ENCODE data around the gene TMLHE. TPM values are rescaled to one million over a fixed set of nuclear protein-coding genes. Genes with fewer than 3 reads are reported as not detected.

TMLHE gene
- total RNA-seq, 1 experiment from 2014 or later: 11.2 TPM

DNA sequence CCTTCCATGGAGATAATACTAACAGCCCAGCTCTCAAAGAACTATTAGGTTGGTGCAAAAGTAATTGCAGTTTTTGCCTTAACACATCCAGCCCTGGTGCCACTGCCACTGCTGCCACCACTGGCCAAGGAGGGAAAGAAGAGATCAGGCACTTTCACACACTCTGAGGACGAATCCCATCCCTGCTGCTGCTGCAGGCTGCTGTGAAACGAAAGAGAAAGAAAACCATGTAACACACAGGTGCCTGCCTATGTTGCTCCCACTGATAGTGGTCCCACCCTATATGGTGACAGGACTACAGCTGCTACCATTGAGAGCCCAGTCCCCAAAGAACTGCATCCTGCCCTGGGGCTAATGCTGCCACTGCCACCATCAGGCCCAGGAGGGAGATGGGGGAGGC lies 35.1 kb downstream of the TMLHE start:
- ChIA-PET CTCF (interaction anchor here (0.7 kb wide), 1 partner anchor 84 kb away, joined by 3 read pairs; no protein-coding TSS in a partner anchor), POLR2A (no interaction called here)
- Mint-ChIP-seq H3K4me3 (no peak overlapping the region), H3K9me3 (peaks cover 6% of the 10 kb centered on the region; the same call in 1 of the 2 replicates), H3K4me1 (peaks cover 5% of the 10 kb centered on the region; the same call in 1 of the 2 replicates), H3K27me3 (ENCODE audit: low read depth) (no peaks in the 10 kb centered on the region), H3K27ac (no peak overlapping the region), H3K36me3 (no peaks in the 10 kb centered on the region)
- peak; percentile 11 for DNase-seq (ENCODE audit: low spot score)
- TF ChIP-seq, protein P1, sequence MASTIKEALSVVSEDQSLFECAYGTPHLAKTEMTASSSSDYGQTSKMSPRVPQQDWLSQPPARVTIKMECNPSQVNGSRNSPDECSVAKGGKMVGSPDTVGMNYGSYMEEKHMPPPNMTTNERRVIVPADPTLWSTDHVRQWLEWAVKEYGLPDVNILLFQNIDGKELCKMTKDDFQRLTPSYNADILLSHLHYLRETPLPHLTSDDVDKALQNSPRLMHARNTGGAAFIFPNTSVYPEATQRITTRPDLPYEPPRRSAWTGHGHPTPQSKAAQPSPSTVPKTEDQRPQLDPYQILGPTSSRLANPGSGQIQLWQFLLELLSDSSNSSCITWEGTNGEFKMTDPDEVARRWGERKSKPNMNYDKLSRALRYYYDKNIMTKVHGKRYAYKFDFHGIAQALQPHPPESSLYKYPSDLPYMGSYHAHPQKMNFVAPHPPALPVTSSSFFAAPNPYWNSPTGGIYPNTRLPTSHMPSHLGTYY (CRISPR knock-in tag; IDR thresholded peaks at IDR 0.05): no peak
- TF ChIP-seq FOXP4 (CRISPR knock-in tag; IDR thresholded peaks at IDR 0.05): no peak
- TF ChIP-seq PRDM15 (CRISPR knock-in tag; IDR thresholded peaks at IDR 0.05): no peak
- TF ChIP-seq NR3C1 (CRISPR knock-in tag; conservative IDR thresholded peaks at IDR 0.05; ENCODE audit: low read depth): no peak
- TF ChIP-seq, protein P2, sequence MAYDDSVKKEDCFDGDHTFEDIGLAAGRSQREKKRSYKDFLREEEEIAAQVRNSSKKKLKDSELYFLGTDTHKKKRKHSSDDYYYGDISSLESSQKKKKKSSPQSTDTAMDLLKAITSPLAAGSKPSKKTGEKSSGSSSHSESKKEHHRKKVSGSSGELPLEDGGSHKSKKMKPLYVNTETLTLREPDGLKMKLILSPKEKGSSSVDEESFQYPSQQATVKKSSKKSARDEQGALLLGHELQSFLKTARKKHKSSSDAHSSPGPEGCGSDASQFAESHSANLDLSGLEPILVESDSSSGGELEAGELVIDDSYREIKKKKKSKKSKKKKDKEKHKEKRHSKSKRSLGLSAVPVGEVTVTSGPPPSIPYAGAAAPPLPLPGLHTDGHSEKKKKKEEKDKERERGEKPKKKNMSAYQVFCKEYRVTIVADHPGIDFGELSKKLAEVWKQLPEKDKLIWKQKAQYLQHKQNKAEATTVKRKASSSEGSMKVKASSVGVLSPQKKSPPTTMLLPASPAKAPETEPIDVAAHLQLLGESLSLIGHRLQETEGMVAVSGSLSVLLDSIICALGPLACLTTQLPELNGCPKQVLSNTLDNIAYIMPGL (CRISPR knock-in tag; IDR thresholded peaks at IDR 0.05): no peak
- no peak for TF ChIP-seq EMX1 (CRISPR knock-in tag; IDR thresholded peaks at IDR 0.05)
- TF ChIP-seq ZNF512 (CRISPR knock-in tag; IDR thresholded peaks at IDR 0.05; ENCODE audit: borderline replicate concordance): no peak
- TF ChIP-seq ZNF396 (CRISPR knock-in tag; IDR thresholded peaks at IDR 0.05; ENCODE audit: borderline replicate concordance): no peak
- no peak for TF ChIP-seq TCF7 (CRISPR knock-in tag; IDR thresholded peaks at IDR 0.05; ENCODE audit: low read depth)
- TF ChIP-seq GTF2I (CRISPR knock-in tag; conservative IDR thresholded peaks at IDR 0.05): no peak
- ATAC-seq: peak; percentile 74

DNA sequence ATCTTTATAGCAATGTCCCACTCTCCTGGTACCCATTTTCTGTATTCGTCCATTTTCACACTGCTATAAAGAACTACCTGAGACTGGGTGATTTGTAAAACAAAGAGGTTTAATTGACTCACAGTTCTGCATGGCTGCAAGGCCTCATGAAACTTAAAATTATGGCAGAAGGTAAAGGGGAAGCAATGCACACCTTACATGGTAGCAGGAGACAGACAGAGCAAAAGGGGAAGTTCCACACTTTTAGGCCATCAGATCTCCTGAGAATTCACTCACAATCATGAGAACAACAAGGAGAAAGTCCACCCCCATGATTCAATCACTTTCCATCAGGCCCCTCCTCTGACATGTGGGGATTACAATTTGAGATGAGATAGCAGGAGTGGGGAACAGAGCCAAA lies 49.7 kb downstream of the TMLHE start:
- no peaks in the 10 kb centered on the region for H3K27me3 Mint-ChIP-seq (ENCODE audit: low read depth)
- TF ChIP-seq ESRRA (CRISPR knock-in tag; IDR thresholded peaks at IDR 0.05; ENCODE audit: borderline replicate concordance): no peak
- TF ChIP-seq ZNF317 (CRISPR knock-in tag; IDR thresholded peaks at IDR 0.05; ENCODE audit: borderline replicate concordance, low read depth): no peak
- TF ChIP-seq KAT7 (CRISPR knock-in tag; IDR thresholded peaks at IDR 0.05; ENCODE audit: borderline replicate concordance): no peak
- TF ChIP-seq, protein P3, sequence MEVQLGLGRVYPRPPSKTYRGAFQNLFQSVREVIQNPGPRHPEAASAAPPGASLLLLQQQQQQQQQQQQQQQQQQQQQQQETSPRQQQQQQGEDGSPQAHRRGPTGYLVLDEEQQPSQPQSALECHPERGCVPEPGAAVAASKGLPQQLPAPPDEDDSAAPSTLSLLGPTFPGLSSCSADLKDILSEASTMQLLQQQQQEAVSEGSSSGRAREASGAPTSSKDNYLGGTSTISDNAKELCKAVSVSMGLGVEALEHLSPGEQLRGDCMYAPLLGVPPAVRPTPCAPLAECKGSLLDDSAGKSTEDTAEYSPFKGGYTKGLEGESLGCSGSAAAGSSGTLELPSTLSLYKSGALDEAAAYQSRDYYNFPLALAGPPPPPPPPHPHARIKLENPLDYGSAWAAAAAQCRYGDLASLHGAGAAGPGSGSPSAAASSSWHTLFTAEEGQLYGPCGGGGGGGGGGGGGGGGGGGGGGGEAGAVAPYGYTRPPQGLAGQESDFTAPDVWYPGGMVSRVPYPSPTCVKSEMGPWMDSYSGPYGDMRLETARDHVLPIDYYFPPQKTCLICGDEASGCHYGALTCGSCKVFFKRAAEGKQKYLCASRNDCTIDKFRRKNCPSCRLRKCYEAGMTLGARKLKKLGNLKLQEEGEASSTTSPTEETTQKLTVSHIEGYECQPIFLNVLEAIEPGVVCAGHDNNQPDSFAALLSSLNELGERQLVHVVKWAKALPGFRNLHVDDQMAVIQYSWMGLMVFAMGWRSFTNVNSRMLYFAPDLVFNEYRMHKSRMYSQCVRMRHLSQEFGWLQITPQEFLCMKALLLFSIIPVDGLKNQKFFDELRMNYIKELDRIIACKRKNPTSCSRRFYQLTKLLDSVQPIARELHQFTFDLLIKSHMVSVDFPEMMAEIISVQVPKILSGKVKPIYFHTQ (CRISPR knock-in tag; IDR thresholded peaks at IDR 0.05): no peak
- TF ChIP-seq JAZF1 (CRISPR knock-in tag; IDR thresholded peaks at IDR 0.05): no peak
- TF ChIP-seq, protein P2 (CRISPR knock-in tag; IDR thresholded peaks at IDR 0.05): no peak
- no peak for TF ChIP-seq CDX4 (CRISPR knock-in tag; IDR thresholded peaks at IDR 0.05; ENCODE audit: borderline replicate concordance)
- no peak for TF ChIP-seq RELA (CRISPR knock-in tag; IDR thresholded peaks at IDR 0.05; ENCODE audit: borderline replicate concordance)
- no peak for TF ChIP-seq ZNF416 (CRISPR knock-in tag; IDR thresholded peaks at IDR 0.05)

More for the DNA sequence above, 49.7 kb downstream of the TMLHE start:
- Mint-ChIP-seq H3K36me3 (no peaks in the 10 kb centered on the region), H3K4me3 (no peak overlapping the region), H3K27ac (no peak overlapping the region), H3K9me3 (no peaks in the 10 kb centered on the region), H3K4me1 (peaks cover 3% of the 10 kb centered on the region)
- DNase-seq (ENCODE audit: low spot score): no peak
- ChIA-PET CTCF (no interaction called here), POLR2A (no interaction called here)
- ATAC-seq: no peak
